ENCODE results near the gene MIB2.
"Not testable (repeated sequence)": the region's sequence is repeated elsewhere in the genome, so short reads cannot be mapped to it uniquely, and the experiment has no call there.

Gene MIB2

GRCh38 chr1:1627261-1627828 lies 12.0 kb downstream of the MIB2 start:
- DNase-seq (ENCODE audit: low read depth in 3 of 3) = no peak

DNA sequence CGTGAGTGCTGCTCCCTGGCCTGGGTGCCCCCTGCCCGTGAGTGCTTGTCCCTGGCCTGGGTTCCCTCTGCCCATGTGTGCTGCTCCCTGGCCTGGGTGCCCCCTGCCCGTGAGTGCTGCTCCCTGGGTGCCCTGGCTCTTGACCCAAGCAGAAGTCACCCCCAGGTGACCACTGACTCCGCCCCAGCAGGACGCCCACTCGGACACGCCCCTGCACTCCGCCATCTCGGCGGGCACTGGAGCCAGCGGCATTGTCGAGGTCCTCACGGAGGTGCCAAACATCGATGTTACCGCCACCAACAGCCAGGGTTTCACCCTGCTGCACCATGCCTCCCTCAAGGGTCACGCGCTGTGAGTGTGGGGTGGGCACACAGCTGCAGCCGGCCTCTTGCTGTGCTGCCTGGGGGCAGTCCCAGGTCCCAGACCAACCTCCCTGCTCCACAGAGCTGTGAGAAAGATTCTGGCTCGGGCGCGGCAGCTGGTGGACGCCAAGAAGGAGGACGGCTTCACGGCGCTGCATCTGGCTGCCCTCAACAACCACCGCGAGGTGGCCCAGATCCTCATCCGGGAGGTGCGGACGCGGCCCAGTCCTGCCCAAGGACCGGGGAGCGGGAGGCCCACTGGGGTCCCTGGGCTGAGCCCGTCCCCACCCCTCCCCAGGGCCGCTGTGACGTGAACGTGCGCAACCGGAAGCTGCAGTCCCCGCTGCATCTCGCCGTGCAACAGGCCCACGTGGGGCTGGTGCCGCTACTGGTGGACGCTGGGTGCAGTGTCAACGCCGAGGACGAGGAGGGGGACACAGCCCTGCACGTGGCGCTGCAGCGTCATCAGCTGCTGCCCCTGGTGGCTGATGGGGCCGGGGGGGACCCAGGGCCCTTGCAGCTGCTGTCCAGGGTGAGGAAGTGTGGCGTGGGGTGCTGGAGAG lies 12.8 kb downstream of the MIB2 start:
- DNase-seq (ENCODE audit: low read depth in 3 of 3) = no peak

GRCh38 chr1:1628754-1629429 lies 13.6 kb downstream of the MIB2 start:
- peak in 1 of 3 donors; percentile 32 for DNase-seq (ENCODE audit: low read depth in 3 of 3)

- peak in 2 of 3 donors; percentile 31 to 45 for DNase-seq (ENCODE audit: low read depth in 3 of 3)
Observed at GRCh38 chr1:1629430-1630190, 14.3 kb downstream of the MIB2 start.

DNA sequence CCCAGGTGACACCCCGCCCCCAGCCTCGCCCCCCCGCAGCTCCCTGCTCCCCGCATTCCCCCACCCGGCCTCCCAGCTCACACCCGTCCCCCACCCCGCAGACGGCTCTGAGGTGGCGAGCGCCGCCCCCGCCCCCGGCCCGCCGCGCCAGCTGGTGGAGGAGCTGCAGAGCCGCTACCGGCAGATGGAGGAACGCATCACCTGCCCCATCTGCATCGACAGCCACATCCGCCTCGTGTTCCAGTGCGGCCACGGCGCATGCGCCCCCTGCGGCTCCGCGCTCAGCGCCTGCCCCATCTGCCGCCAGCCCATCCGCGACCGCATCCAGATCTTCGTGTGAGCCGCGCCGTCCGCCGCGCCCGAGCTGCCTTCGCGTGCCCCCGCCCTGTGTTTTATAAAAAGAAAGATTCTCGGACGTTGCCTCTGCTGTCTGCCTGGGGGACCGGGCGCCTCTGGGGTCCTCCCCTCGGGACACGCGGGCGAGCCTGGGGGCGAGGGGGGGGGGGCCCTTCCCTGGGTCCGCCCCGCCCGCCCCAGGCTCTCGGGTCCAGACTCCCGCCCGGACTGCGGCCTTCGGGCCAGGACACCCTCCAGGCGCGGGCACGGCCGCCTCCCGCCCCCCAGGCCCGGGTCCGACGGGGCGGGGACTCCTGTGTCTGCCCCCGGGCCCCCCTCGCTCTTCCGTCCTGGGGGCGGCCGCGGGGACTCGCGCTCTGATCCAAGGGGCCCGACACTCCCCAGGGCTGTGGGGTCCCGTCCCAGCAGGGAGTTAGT lies 15.1 kb downstream of the MIB2 start:
- peak; percentile 81 to 89 (median 84) for DNase-seq (ENCODE audit: low read depth in 3 of 3)

DNA sequence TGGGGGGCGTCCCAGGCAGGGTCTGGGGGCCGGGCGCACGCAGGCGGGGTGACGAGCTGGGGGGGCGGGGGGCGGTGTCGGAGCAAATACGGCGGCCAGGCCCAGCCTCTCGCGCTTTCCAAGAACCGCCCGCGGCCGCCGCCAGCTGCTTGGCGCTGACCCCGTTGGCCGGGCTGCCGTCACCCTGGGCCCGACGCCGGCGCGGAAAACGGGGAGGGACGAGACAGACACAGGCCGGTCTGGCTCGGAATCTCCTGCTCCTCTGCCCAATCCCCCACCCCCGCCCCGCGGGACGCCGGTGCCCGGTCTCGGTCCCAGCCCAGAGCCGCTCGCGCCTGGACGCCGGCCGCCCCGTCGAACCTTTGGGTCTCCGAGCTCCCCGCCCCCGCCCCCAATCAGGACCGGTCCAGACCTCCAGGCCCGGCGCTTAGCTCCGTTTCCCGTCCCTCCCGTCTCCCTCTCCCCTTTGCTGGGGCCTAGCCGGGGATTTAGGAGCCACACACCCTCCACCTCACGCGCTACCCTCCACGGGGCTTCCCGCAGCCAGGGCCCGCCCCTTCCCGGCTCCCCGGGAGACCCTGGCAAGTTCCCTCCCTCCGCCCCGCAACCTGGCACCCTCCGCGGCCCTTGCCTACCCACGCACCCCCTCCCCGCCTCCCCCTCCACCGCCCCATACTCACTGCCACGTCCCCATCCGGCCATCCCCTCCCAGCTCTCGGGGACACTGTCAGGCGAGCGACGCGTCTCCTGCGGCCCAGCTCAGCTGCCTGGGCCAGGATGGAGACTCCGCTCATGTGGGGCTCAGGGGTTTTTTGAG lies 15.9 kb downstream of the MIB2 start:
- DNase-seq (ENCODE audit: low read depth in 3 of 3) = no peak

DNA sequence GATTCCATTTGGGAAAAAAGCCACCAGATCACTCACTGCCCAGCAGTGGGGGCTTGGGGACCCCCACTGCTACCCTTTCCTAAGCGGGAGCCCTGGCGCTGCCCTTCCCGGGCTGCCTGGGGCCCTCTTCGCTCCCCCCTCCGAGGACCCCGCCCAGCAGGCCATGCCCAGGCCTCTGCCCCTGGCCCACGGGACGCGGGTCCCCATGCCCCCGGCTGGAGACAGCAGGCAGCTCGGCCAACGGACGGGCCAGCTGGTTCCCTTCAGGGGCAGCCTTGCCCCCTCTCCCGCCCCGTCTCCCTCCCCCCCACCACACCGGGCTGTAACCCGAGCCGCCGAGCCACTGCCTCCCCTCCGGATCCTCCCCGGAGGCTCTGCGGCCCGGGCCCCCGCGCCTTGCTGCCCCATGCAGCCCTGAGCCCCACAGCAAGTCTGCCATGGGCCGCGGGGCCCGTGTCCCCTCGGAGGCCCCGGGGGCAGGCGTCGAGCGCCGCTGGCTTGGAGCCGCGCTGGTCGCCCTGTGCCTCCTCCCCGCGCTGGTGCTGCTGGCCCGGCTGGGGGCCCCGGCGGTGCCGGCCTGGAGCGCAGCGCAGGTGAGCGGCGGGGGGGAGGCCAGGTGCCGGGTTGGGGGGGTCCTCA lies 16.6 kb downstream of the MIB2 start, which contains the start of gene MMP23B:
Gene MMP23B, plus strand, starts transcription at position 392 of the 639 bp plus-strand sequence. Its CDS starts 46 bp downstream, at position 438.
- DNase-seq (ENCODE audit: low read depth in 3 of 3) = no peak

- DNase-seq (ENCODE audit: low read depth in 3 of 3) = not testable (repeated sequence)
Observed at GRCh38 chr1:1633409-1633808, 18.1 kb downstream of the MIB2 start.

- not testable (repeated sequence) for DNase-seq (ENCODE audit: low read depth in 3 of 3)
Observed at GRCh38 chr1:1634613-1635012, 19.3 kb downstream of the MIB2 start.

DNA sequence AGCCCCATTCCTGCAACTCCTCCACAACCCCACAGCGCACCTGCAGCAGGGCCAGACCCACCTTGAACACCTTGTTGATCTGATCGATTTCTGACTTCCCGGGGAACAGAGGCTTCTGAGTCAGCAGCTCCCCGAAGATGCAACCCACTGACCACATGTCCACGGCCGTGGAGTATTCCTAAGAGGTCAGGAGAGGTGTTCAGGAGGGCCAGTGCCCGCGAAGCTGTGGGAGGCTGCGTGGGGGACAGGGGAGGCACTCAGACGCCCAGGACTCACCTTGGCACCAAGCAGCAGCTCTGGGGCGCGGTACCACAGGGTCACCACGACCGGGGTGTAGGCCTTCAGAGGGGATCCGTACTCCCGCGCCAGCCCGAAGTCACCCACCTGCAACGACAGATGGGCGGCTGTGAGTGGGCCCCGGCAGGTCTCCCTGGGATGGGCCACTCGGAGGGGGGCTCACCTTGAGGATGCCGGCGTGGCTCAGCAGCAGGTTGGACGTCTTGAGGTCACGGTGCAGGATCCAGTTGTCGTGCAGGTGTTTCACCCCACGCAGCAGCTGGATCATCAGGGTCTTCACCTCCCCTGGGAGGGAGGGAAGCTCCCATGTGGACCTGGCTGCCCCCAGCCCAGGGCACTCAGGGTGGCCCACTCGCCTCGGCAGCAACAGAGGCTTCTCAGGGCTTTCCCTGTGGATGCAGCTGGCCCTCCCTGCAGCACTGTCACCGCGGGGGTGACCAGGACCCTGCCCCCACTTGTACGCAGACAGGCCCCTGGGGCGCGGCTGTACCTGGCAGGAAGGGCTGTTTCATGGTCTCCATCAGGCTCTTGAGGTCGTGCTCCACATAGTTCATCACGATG lies 21.6 kb downstream of the MIB2 start:
- DNase-seq (ENCODE audit: low read depth in 3 of 3) = not testable (repeated sequence)

DNA sequence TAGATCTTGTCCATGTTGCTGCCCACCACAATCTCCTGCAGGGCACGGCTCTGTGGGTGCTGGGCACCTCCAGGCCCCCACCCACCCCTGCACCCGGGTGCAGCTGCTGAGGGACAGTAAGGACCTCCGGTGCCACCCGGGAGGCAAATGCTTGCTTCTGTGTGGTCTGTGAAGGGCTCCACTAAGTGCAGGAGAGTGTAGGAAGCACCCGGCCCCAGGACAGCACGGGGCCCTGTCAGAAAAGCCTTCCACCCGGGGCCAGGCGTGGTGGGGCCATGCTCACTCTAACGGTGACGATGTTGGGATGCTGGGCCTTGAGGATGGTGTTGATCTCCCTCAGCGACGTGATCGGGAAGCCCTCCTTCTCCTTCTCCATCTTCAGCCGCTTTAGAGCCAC lies 22.2 kb downstream of the MIB2 start:
- DNase-seq (ENCODE audit: low read depth in 3 of 3) = not testable (repeated sequence)

- not testable (repeated sequence) for DNase-seq (ENCODE audit: low read depth in 3 of 3)
Observed at GRCh38 chr1:1638528-1638927, 23.2 kb downstream of the MIB2 start.

GRCh38 chr1:1639368-1639767 lies 24.1 kb downstream of the MIB2 start:
- DNase-seq (ENCODE audit: low read depth in 3 of 3) = not testable (repeated sequence)

GRCh38 chr1:1640081-1640480 lies 24.8 kb downstream of the MIB2 start:
- DNase-seq (ENCODE audit: low read depth in 3 of 3) = not testable (repeated sequence)

DNA sequence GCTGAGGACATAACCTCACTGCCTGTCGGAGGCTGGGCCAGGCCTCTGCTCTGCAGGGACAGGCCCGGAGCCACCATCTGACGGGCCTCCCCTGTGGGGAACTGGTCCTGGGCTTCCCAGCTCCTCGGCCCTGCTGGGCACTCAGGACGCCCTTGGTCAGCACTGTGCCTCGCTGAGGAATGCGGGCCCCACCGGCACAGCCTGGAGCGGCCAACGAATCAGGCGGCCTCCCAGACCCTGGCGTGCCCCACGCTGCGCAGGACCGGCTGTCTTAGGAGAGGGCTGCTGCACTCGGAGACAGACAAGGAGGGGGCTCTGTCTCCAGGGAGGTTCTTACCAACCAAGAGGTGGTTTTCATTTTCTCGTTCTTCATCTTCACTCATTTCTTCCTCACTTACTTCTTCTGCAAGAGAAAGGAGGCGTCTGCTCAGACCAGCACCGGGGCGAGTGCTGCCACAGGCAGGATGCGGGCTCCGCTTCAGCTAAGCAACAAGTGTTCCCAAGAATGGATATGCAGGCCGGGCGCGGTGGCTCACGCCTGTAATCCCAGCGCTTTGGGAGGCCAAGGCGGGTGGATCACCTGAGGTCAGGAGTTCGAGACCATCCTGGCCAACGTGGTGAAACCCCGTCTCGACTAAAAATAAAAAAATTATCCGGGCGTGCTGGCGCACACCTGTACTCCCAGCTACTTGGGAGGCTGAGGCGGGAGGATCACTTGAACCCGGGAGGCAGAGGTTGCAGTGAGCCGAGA lies 25.6 kb downstream of the MIB2 start:
- DNase-seq (ENCODE audit: low read depth in 3 of 3) = not testable (repeated sequence)

DNA sequence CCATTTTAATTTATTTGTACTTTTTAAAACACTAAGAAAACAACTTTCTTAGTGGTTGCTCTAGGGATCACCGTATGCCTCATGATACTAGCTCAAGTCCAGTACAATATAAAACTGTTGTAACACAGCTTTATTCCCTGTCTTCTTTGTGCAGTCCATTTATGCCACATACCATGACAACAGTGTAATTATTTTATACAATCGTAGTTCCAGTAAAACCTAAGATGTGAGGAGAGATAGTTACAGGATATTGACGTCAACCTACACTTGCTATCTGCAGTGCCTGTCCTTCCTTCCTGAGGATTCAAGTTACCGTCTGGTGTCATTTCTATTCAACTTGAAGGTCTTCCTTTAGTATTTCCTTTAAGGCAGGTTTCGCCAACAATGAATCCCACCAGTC lies 31.0 kb downstream of the MIB2 start:
- DNase-seq (ENCODE audit: low read depth in 3 of 3) = not testable (repeated sequence)

DNA sequence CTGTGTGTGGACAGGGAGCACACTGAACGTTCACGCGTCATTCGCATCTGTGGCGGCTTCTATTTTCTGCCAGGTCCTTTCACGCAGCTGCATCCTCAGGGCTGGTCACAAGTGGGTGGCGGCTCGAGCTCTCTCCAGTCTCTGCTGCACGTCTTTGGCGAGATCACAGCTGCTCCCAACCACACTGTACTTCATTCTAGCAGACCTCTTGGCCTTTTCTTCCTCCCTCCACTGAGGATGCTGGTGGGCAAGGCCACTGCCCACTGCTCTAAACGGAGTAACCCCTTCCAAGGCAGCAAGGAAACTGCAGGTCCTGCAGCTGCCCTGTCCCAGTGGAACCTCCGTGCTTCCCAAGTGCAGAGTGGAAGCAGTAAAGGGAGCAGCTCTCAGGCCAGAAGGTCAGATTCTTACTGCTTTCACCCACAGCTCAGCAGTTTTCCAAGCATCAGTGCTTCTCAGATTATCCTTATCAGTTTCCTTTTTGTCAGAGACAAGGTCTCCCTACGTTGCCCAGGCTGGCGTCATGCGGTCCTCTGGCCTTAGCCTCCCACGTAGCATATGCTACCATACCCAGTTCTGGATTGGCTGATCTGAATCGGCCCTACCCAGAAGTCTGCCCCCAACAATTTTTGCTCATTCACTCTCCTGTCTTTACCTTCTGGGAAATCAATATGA lies 32.4 kb downstream of the MIB2 start:
- not testable (repeated sequence) for DNase-seq (ENCODE audit: low read depth in 3 of 3)

Data from stimulated activated CD4-positive, alpha-beta T cell treated with anti-CD3 and anti-CD28 coated beads, TNF-alpha, amount 100 ng/mL, for 48 hours (primary cell).